Loucy (cell line): Measurements from ENCODE around the gene NCR2.

Source experiments
- H2AFZ ChIP-seq: fragments of 200-600 bp; sonication (generic); 2 replicates; pipeline ENCODE4 v1.6.0; 2016; ENCODE audit warnings: antibody characterized with exemption, mild to moderate bottlenecking, low read length, moderate library complexity
- H3F3A ChIP-seq: fragments of 200-600 bp; 2 replicates; pipeline ENCODE4 v1.6.0; 2016; ENCODE audit warnings: antibody characterized with exemption, low read depth, mild to moderate bottlenecking
- H3K27me3 ChIP-seq: fragments of 200-600 bp; sonication (generic); 2 replicates; pipeline ENCODE4 v1.6.1; 2014; ENCODE audit warnings: low read length, mild to moderate bottlenecking; ENCODE audit not compliant: insufficient read depth, poor library complexity, severe bottlenecking
- H3K36me3 ChIP-seq: fragments of 200-600 bp; sonication (generic); 2 replicates; pipeline ENCODE4 v1.6.1; 2016; ENCODE audit warnings: low read length; ENCODE audit not compliant: insufficient read depth
- H3K4me1 ChIP-seq: fragments of 200-600 bp; sonication (generic); 2 replicates; pipeline ENCODE4 v1.5.1; 2014; ENCODE audit warnings: low read length, mild to moderate bottlenecking; ENCODE audit not compliant: insufficient read depth, poor library complexity, severe bottlenecking
- H3K4me2 ChIP-seq: fragments of 200-600 bp; sonication (generic); 2 replicates; pipeline ENCODE4 v1.6.0; 2014; ENCODE audit warnings: antibody characterized with exemption, low read length, low read depth, mild to moderate bottlenecking; ENCODE audit not compliant: poor library complexity, severe bottlenecking
- H3K4me3 ChIP-seq: fragments of 200-600 bp; sonication (generic); 2 replicates; pipeline ENCODE4 v1.5.1; 2014; ENCODE audit warnings: low read length, mild to moderate bottlenecking, mixed read lengths; ENCODE audit not compliant: poor library complexity, severe bottlenecking
- H3K79me2 ChIP-seq: fragments of 200-600 bp; sonication (generic); 2 replicates; pipeline ENCODE4 v1.6.1; 2014; ENCODE audit warnings: low read length; ENCODE audit not compliant: insufficient read depth
- H3K9ac ChIP-seq: fragments of 200-600 bp; sonication (generic); 2 replicates; pipeline ENCODE4 v1.6.0; 2014; ENCODE audit warnings: mild to moderate bottlenecking, low read depth, low read length, moderate library complexity; ENCODE audit not compliant: poor library complexity, severe bottlenecking
- H3K9me2 ChIP-seq: fragments of 200-600 bp; sonication (generic); replicated peaks from 2 replicates; pipeline ENCODE4 v1.6.1; 2016; ENCODE audit warnings: low read depth, low read length, mixed read lengths
- H3K9me3 ChIP-seq: fragments of 200-600 bp; sonication (generic); 2 replicates; pipeline ENCODE4 v1.6.1; 2014; ENCODE audit warnings: mild to moderate bottlenecking, antibody characterized with exemption, low read length, low read depth; ENCODE audit not compliant: insufficient read depth
- H4K20me1 ChIP-seq: fragments of 200-600 bp; sonication (generic); 2 replicates; pipeline ENCODE4 v1.6.0; 2014; ENCODE audit warnings: antibody characterized with exemption, low read length, mild to moderate bottlenecking; ENCODE audit not compliant: insufficient read depth, poor library complexity, severe bottlenecking
- CTCF ChIP-seq: fragments of 200-600 bp; sonication (generic); conservative IDR thresholded peaks from 2 replicates; pipeline ENCODE4 v1.5.1; 2014; ENCODE audit warnings: mild to moderate bottlenecking, antibody characterized with exemption, low read length
- EZH2phosphoT487 ChIP-seq: fragments of 200-600 bp; IDR thresholded peaks from 2 replicates; pipeline ENCODE4 v1.6.1; 2018; ENCODE audit warnings: antibody characterized with exemption, mild to moderate bottlenecking, moderate library complexity, borderline replicate concordance

The NCR2 gene

GRCh38 chr6:41374618-41375590 lies 39.5 kb downstream of the NCR2 start:
- Histone ChIP-seq H3K9me2 (no peaks in the 10 kb centered on the region), H3K4me2 (no peak overlapping the region)

GRCh38 chr6:41375598-41376151 lies 40.3 kb downstream of the NCR2 start:
- no peak for TF ChIP-seq EZH2phosphoT487
- TF ChIP-seq CTCF = no peak
- H3K4me3 ChIP-seq = no peak overlapping the region
- no peaks in the 10 kb centered on the region for H3K36me3 ChIP-seq
- no peaks in the 10 kb centered on the region for H4K20me1 ChIP-seq
- no peaks in the 10 kb centered on the region for H3K9me2 ChIP-seq
- no peaks in the 10 kb centered on the region for H3K27me3 ChIP-seq
- H3K9ac ChIP-seq = no peak overlapping the region
- peaks cover 15% of the 10 kb centered on the region for H3K4me1 ChIP-seq
- no peak overlapping the region for H2AFZ ChIP-seq
- H3K4me2 ChIP-seq = no peak overlapping the region
- no peaks in the 10 kb centered on the region for H3K9me3 ChIP-seq
- H3F3A ChIP-seq = no peaks in the 10 kb centered on the region
- no peaks in the 10 kb centered on the region for H3K79me2 ChIP-seq

More at GRCh38 chr6:41374618-41375590, 39.5 kb downstream of the NCR2 start:
- H3K27me3 ChIP-seq = no peaks in the 10 kb centered on the region
- H3K79me2 ChIP-seq = no peaks in the 10 kb centered on the region
- no peak overlapping the region for H3K9ac ChIP-seq
- H3K36me3 ChIP-seq = no peaks in the 10 kb centered on the region
- no peaks in the 10 kb centered on the region for H3F3A ChIP-seq
- no peaks in the 10 kb centered on the region for H3K9me3 ChIP-seq
- no peak for TF ChIP-seq CTCF
- no peak for TF ChIP-seq EZH2phosphoT487
- no peaks in the 10 kb centered on the region for H4K20me1 ChIP-seq
- no peak overlapping the region for H3K4me3 ChIP-seq
- H2AFZ ChIP-seq = no peak overlapping the region
- H3K4me1 ChIP-seq = peaks cover 18% of the 10 kb centered on the region

GRCh38 chr6:41376176-41376575 lies 40.8 kb downstream of the NCR2 start:
- Histone ChIP-seq H3K4me1 (peaks cover 11% of the 10 kb centered on the region), H3K79me2 (no peaks in the 10 kb centered on the region), H3K4me2 (no peak overlapping the region), H3F3A (no peaks in the 10 kb centered on the region), H3K9me3 (no peaks in the 10 kb centered on the region), H3K27me3 (no peaks in the 10 kb centered on the region), H3K9ac (no peak overlapping the region), H3K4me3 (no peak overlapping the region), H3K36me3 (no peaks in the 10 kb centered on the region), H4K20me1 (no peaks in the 10 kb centered on the region), H2AFZ (no peak overlapping the region), H3K9me2 (no peaks in the 10 kb centered on the region)
- no peak for TF ChIP-seq CTCF
- TF ChIP-seq EZH2phosphoT487 = no peak
